H9 (cell line): ENCODE data around the gene EXOC2. TPM values are rescaled to one million over a fixed set of nuclear protein-coding genes. Genes with fewer than 3 reads are reported as not detected.
A peak's percentile ranks its signal among the peaks of the same experiment; 100 is the strongest.

Source experiments
- DNase-seq: peaks from one replicate; pipeline ENCODE4 v3.0.0-alpha.2; 2017
- H2AFZ ChIP-seq: one replicate; pipeline ENCODE4 v1.6.1; 2013; ENCODE audit warnings: mild to moderate bottlenecking, low read length, control low read depth, moderate library complexity
- H2AK5ac ChIP-seq: 2 replicates; pipeline ENCODE4 v1.6.1; 2013; ENCODE audit warnings: low read length, control low read depth, mixed read lengths; ENCODE audit not compliant: insufficient read length
- H2BK120ac ChIP-seq: one replicate; pipeline ENCODE4 v1.6.1; 2013; ENCODE audit warnings: low read depth, mild to moderate bottlenecking, low read length, control low read depth, inconsistent platforms; ENCODE audit not compliant: poor library complexity, severe bottlenecking
- H2BK12ac ChIP-seq: 2 replicates; pipeline ENCODE4 v1.6.1; 2013; ENCODE audit warnings: low read length, control low read depth, mixed read lengths, low read depth; ENCODE audit not compliant: insufficient read length
- H2BK15ac ChIP-seq: 2 replicates; pipeline ENCODE4 v1.6.1; 2013; ENCODE audit warnings: low read depth, low read length, control low read depth
- H2BK20ac ChIP-seq: one replicate; pipeline ENCODE4 v1.6.1; 2013; ENCODE audit warnings: low read depth, mild to moderate bottlenecking, low read length, control low read depth, inconsistent platforms; ENCODE audit not compliant: poor library complexity, severe bottlenecking
- H2BK5ac ChIP-seq: 2 replicates; pipeline ENCODE4 v1.6.1; 2013; ENCODE audit warnings: low read length, control low read depth, mixed read lengths; ENCODE audit not compliant: insufficient read length
- H3K14ac ChIP-seq: 2 replicates; pipeline ENCODE4 v1.6.1; 2013; ENCODE audit warnings: low read length, control low read depth; ENCODE audit not compliant: insufficient read depth
- H3K18ac ChIP-seq: 2 replicates; pipeline ENCODE4 v1.6.1; 2013; ENCODE audit warnings: low read depth, mild to moderate bottlenecking, mixed read lengths, low read length, control low read depth; ENCODE audit not compliant: insufficient read length
- H3K23ac ChIP-seq: 2 replicates; pipeline ENCODE4 v1.6.1; 2013; ENCODE audit warnings: low read length, control low read depth, mixed read lengths, low read depth; ENCODE audit not compliant: insufficient read length
- H3K23me2 ChIP-seq: 2 replicates; pipeline ENCODE4 v1.6.1; 2013; ENCODE audit warnings: low read depth, mild to moderate bottlenecking, mixed read lengths, low read length, control low read depth; ENCODE audit not compliant: insufficient read length, poor library complexity, severe bottlenecking
- H3K27ac ChIP-seq: 2 replicates; pipeline ENCODE4 v1.5.1; 2013; ENCODE audit warnings: low read length, control low read depth, mixed read lengths, low read depth; ENCODE audit not compliant: insufficient read length
- H3K27me3 ChIP-seq: 2 replicates; pipeline ENCODE4 v1.6.1; 2013; ENCODE audit warnings: low read length, control low read depth, inconsistent platforms; ENCODE audit not compliant: insufficient read depth
- H3K4ac ChIP-seq: 2 replicates; pipeline ENCODE4 v1.6.1; 2013; ENCODE audit warnings: low read depth, mild to moderate bottlenecking, control low read depth, inconsistent platforms, low read length, moderate library complexity
- H3K4me1 ChIP-seq: 2 replicates; pipeline ENCODE4 v1.6.1; 2013; ENCODE audit warnings: low read length, control low read depth, inconsistent platforms; ENCODE audit not compliant: insufficient read depth
- H3K4me2 ChIP-seq: 2 replicates; pipeline ENCODE4 v1.6.1; 2013; ENCODE audit warnings: low read length, control low read depth, mixed read lengths; ENCODE audit not compliant: insufficient read length, insufficient read depth
- H3K56ac ChIP-seq: 2 replicates; pipeline ENCODE4 v1.6.1; 2013; ENCODE audit warnings: low read depth, mild to moderate bottlenecking, mixed read lengths, low read length, control low read depth; ENCODE audit not compliant: insufficient read length
- H3K79me1 ChIP-seq: 2 replicates; pipeline ENCODE4 v1.6.1; 2013; ENCODE audit warnings: low read depth, mild to moderate bottlenecking, moderate library complexity, low read length, control low read depth, inconsistent platforms; ENCODE audit not compliant: insufficient read depth, poor library complexity, severe bottlenecking
- H3K79me2 ChIP-seq: 2 replicates; pipeline ENCODE4 v1.6.1; 2013; ENCODE audit warnings: low read length, control low read depth, inconsistent platforms; ENCODE audit not compliant: insufficient read depth
- H3K9ac ChIP-seq: 2 replicates; pipeline ENCODE4 v1.6.1; 2013; ENCODE audit warnings: low read length, control low read depth, mixed read lengths; ENCODE audit not compliant: insufficient read length; ENCODE audit errors: extremely low read depth
- H3K9me3 ChIP-seq: one replicate; pipeline ENCODE4 v1.6.1; 2013; ENCODE audit warnings: low read depth, low read length, inconsistent platforms; ENCODE audit not compliant: control insufficient read depth
- H3T11ph ChIP-seq: one replicate; pipeline ENCODE4 v1.6.1; 2013; ENCODE audit warnings: mild to moderate bottlenecking, low read length, control low read depth, inconsistent platforms
- H4K20me1 ChIP-seq: one replicate; pipeline ENCODE4 v1.6.1; 2013; ENCODE audit not compliant: control insufficient read depth, insufficient read length, insufficient read depth
- H4K5ac ChIP-seq: 2 replicates; pipeline ENCODE4 v1.6.1; 2013; ENCODE audit warnings: low read depth, mild to moderate bottlenecking, mixed read lengths, low read length, control low read depth; ENCODE audit not compliant: insufficient read length
- H4K8ac ChIP-seq: replicated peaks from 2 replicates; pipeline ENCODE4 v1.6.1; 2013; ENCODE audit warnings: low read length, control low read depth, mixed read lengths, low read depth; ENCODE audit not compliant: insufficient read length
- H4K91ac ChIP-seq: 2 replicates; pipeline ENCODE4 v1.6.1; 2013; ENCODE audit warnings: low read depth, mild to moderate bottlenecking, moderate library complexity, mixed read lengths, low read length, control low read depth; ENCODE audit not compliant: insufficient read length
- H3K27ac Mint-ChIP-seq, 3 experiments: 2 replicates in 2 of 3; 3 replicates in 1 of 3; pipeline ENCODE4 v1.8.0; 2020 to 2021; ENCODE audit warnings: mixed read lengths in 3 of 3, mild to moderate bottlenecking in 1 of 3, moderate library complexity in 1 of 3
- H3K27me3 Mint-ChIP-seq: 2 replicates; pipeline ENCODE4 v1.8.0; 2021; ENCODE audit warnings: low read depth, mild to moderate bottlenecking, moderate library complexity, mixed read lengths
- H3K36me3 Mint-ChIP-seq, 3 experiments: 2 replicates in 2 of 3; 3 replicates in 1 of 3; pipeline ENCODE4 v1.8.0; 2020 to 2021; ENCODE audit warnings: low read depth in 3 of 3, mixed read lengths in 3 of 3; ENCODE audit not compliant: insufficient read depth in 1 of 3
- H3K4me1 Mint-ChIP-seq, 2 experiments: 2 replicates each; pipeline ENCODE4 v1.8.0; 2020; ENCODE audit warnings: mixed read lengths in 2 of 2
- H3K4me3 Mint-ChIP-seq, 2 experiments: 2 replicates in 1 of 2; 3 replicates in 1 of 2; pipeline ENCODE4 v1.8.0; 2020 to 2021; ENCODE audit warnings: mild to moderate bottlenecking in 2 of 2, mixed read lengths in 2 of 2, moderate library complexity in 1 of 2
- H3K9me3 Mint-ChIP-seq, 2 experiments: 2 replicates in 1 of 2; 3 replicates in 1 of 2; pipeline ENCODE4 v1.8.0; 2020; ENCODE audit warnings: mild to moderate bottlenecking in 2 of 2, mixed read lengths in 2 of 2, moderate library complexity in 1 of 2
- WGBS: extraction: QIAGEN DNeasy Blood & Tissue Kit; methylation state at CpG from one replicate; pipeline ENCODE4 v1.1.7; 2013; ENCODE audit warnings: missing lambda C conversion rate, low lambda C conversion rate, mixed read lengths; ENCODE audit not compliant: insufficient read length; ENCODE audit errors: extremely low coverage; 5-methylcytosine and 5-hydroxymethylcytosine counted together
- total RNA-seq: library from RNA; stranded (reverse); gene quantifications from 2 replicates; pipeline ENCODE4 v1.2.1, GENCODE V29; 2021
- TF ChIP-seq, protein P1 (sequence below): fragments of 200-600 bp; sonication (generic); conservative IDR thresholded peaks from 3 replicates; pipeline ENCODE4 v1.8.0; 2021; ENCODE audit warnings: antibody characterized with exemption, mild to moderate bottlenecking

EXOC2 gene
- total RNA-seq, 1 experiment from 2014 or later: 29.9 TPM

DNA sequence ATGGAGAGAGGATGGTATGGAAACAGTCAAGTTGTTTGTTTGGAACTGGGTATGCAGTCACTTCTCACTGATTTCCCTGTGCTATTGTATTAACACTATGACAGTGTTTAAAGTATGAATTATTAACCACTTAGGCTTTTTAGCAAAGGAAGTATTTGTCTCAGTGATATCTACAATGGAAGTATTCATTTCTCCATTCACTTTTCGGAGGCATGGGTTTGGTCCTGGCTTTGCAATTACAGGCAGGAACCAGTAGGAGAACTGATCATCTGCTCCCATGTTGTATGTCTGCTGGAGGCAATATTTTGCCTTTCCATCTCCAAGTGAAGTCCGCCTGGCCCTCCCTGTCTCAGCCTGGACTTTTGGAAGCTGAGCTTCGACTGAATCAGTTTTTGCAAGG lies 30.6 kb upstream of the EXOC2 start:
- no peaks in the 10 kb centered on the region for H3K27me3 ChIP-seq
- no peak overlapping the region for H3K23ac ChIP-seq
- no peak overlapping the region for H2BK120ac ChIP-seq
- no peak overlapping the region for H3K27ac ChIP-seq
- H3K4me1 Mint-ChIP-seq: peaks cover 0 to 4% of the 10 kb centered on the region in 2 experiments; a peak in 2 of 4 replicates
- no peak overlapping the region for H2BK15ac ChIP-seq
- no peaks in the 10 kb centered on the region for H3K79me2 ChIP-seq
- no peaks in the 10 kb centered on the region for H3K4me1 ChIP-seq
- no peak overlapping the region for H3K27ac Mint-ChIP-seq
- no peak overlapping the region for H3K9ac ChIP-seq
- no peak overlapping the region for H3K56ac ChIP-seq
- H3K4me3 Mint-ChIP-seq: no peak overlapping the region
- H3K9me3 Mint-ChIP-seq: no peaks in the 10 kb centered on the region; a peak in 1 of 5 replicates
- no peak overlapping the region for H4K91ac ChIP-seq
- H3K27me3 Mint-ChIP-seq: peaks cover 8% of the 10 kb centered on the region
- H4K5ac ChIP-seq: no peak overlapping the region
- H2AK5ac ChIP-seq: no peak overlapping the region
- H4K8ac ChIP-seq: no peak overlapping the region
- H2BK12ac ChIP-seq: no peak overlapping the region
- H4K20me1 ChIP-seq: no peaks in the 10 kb centered on the region
- H2AFZ ChIP-seq: no peak overlapping the region
- no peak overlapping the region for H3K14ac ChIP-seq
- H3K36me3 Mint-ChIP-seq: no peaks in the 10 kb centered on the region
- TF ChIP-seq, protein P1, sequence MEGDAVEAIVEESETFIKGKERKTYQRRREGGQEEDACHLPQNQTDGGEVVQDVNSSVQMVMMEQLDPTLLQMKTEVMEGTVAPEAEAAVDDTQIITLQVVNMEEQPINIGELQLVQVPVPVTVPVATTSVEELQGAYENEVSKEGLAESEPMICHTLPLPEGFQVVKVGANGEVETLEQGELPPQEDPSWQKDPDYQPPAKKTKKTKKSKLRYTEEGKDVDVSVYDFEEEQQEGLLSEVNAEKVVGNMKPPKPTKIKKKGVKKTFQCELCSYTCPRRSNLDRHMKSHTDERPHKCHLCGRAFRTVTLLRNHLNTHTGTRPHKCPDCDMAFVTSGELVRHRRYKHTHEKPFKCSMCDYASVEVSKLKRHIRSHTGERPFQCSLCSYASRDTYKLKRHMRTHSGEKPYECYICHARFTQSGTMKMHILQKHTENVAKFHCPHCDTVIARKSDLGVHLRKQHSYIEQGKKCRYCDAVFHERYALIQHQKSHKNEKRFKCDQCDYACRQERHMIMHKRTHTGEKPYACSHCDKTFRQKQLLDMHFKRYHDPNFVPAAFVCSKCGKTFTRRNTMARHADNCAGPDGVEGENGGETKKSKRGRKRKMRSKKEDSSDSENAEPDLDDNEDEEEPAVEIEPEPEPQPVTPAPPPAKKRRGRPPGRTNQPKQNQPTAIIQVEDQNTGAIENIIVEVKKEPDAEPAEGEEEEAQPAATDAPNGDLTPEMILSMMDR: peak; percentile 46
- H3K23me2 ChIP-seq: peaks cover 1% of the 10 kb centered on the region
- H3K79me1 ChIP-seq: no peaks in the 10 kb centered on the region
- no peak overlapping the region for H3K4me2 ChIP-seq
- H3K18ac ChIP-seq: no peak overlapping the region
- no peak overlapping the region for H3T11ph ChIP-seq
- no CpG with 5 or more reads among the region's 3 CpGs for WGBS
- H2BK20ac ChIP-seq: no peak overlapping the region
- no peak for DNase-seq
- no peak overlapping the region for H3K4ac ChIP-seq
- no peaks in the 10 kb centered on the region for H3K9me3 ChIP-seq
- H2BK5ac ChIP-seq: no peak overlapping the region
